CD4-positive, CD25-positive, alpha-beta regulatory T cell (primary cell): Measurements from ENCODE around the gene GP1BA. TPM values are rescaled to one million over a fixed set of nuclear protein-coding genes. Genes with fewer than 3 reads are reported as not detected.

ENCODE experiments used
- ATAC-seq, 2 donors: fragments of 150-1000 bp; cut with Tn5 transposase; one replicate each; pipeline ENCODE4 v1.10.0; 2021; ENCODE audit warnings: low read depth in 2 of 2, moderate number of reproducible peaks in 2 of 2, moderate library complexity in 1 of 2
- DNase-seq, 3 donors: peaks; one replicate each; pipeline versions ENCODE4 v3.0.0 to v3.0.0-alpha.2; 2012 to 2022; ENCODE audit warnings: mixed read lengths in 1 of 3
- H3K27ac ChIP-seq: one replicate; pipeline ENCODE4 v1.7.0; 2013; ENCODE audit warnings: mild to moderate bottlenecking, low read length; ENCODE audit not compliant: insufficient read depth, poor library complexity, severe bottlenecking
- H3K27me3 ChIP-seq: one replicate; pipeline ENCODE4 v1.7.0; 2013; ENCODE audit warnings: low read length; ENCODE audit not compliant: control insufficient read depth, insufficient read depth
- H3K36me3 ChIP-seq: one replicate; pipeline ENCODE4 v1.7.0; 2013; ENCODE audit warnings: mild to moderate bottlenecking, low read length, moderate library complexity; ENCODE audit not compliant: control insufficient read depth, insufficient read depth
- H3K4me1 ChIP-seq: 2 replicates; pipeline ENCODE4 v1.7.0; 2013; ENCODE audit warnings: mild to moderate bottlenecking, low read length; ENCODE audit not compliant: insufficient read depth, control insufficient read depth, poor library complexity, severe bottlenecking
- H3K4me3 ChIP-seq: one replicate; pipeline ENCODE4 v1.7.0; 2013; ENCODE audit warnings: low read depth, mild to moderate bottlenecking, low read length, moderate library complexity
- H3K9me3 ChIP-seq, 2 experiments: 1 replicate in 1 of 2; 2 replicates in 1 of 2; pipeline ENCODE4 v1.7.0; 2013; ENCODE audit warnings: low read length in 2 of 2, mild to moderate bottlenecking in 1 of 2, moderate library complexity in 1 of 2; ENCODE audit not compliant: control insufficient read depth in 2 of 2
- H3K27ac Mint-ChIP-seq, 3 donors: one replicate each; pipeline ENCODE4 v1.8.0; 2020 to 2022; ENCODE audit warnings: mild to moderate bottlenecking in 3 of 3, mixed read lengths in 3 of 3, moderate library complexity in 2 of 3
- H3K27me3 Mint-ChIP-seq: one replicate; pipeline ENCODE4 v1.8.0; 2022; ENCODE audit warnings: mild to moderate bottlenecking, mixed read lengths
- H3K36me3 Mint-ChIP-seq: one replicate; pipeline ENCODE4 v1.8.0; 2020; ENCODE audit warnings: mixed read lengths
- H3K4me1 Mint-ChIP-seq, 4 donors: one replicate each; pipeline ENCODE4 v1.8.0; 2020 to 2022; ENCODE audit warnings: mixed read lengths in 4 of 4, mild to moderate bottlenecking in 1 of 4
- H3K4me3 Mint-ChIP-seq, 4 donors: one replicate each; pipeline ENCODE4 v1.8.0; 2020 to 2022; ENCODE audit warnings: mild to moderate bottlenecking in 4 of 4, mixed read lengths in 4 of 4, moderate library complexity in 3 of 4
- H3K9me3 Mint-ChIP-seq, 7 donors: one replicate each; pipeline ENCODE4 v1.8.0; 2020 to 2022; ENCODE audit warnings: mixed read lengths in 7 of 7, mild to moderate bottlenecking in 3 of 7, moderate library complexity in 2 of 7
- polyA plus RNA-seq, 4 donors: library from polyadenylated mRNA; unstranded; fragments of 300-500 nt; fragmentation: Illumina TruSeq; gene quantifications; one replicate each; pipeline ENCODE4 v1.2.3, GENCODE V29; 2021
- total RNA-seq: library from RNA; stranded (reverse); gene quantifications from one replicate; pipeline ENCODE4 v1.2.3, GENCODE V29; 2022

The GP1BA gene
- total and polyA plus RNA-seq, 5 donors from 2014 or later = 0.07 to 1.9 (median 0.22) TPM; not detected in 2

DNA sequence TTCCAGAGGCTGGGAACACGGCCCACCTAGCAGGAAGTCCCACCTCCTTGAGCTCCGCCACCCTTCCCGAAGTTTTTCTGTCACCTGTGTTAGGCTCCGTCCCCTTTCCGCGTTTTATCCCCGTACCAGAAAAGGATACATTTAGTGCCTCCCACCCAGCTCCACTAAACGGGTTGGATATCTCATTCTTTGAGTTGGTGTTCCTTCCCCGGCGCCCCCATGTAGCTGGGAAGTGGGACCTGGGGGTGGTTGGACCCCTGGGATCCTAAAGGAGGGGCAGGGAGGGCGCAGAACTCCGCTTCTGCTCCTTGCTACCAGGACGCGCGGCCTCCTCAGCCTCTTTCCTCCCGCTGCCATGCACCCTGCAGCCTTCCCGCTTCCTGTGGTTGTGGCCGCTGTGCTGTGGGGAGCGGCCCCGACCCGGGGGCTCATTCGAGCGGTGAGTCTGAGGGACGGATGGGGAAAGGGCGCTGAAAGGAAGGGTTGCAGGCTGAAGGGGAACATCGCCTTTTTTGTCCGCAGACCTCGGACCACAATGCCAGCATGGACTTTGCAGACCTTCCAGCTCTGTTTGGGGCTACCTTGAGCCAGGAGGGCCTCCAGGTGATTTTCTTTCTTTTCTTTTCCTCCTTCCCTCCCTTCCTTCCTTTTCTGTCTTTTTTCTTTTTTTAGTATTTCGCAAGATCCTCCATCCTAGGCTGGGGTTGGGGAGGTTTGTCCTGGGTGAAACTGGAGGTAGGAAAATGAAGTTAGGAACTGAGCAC lies 8.7 kb downstream of the GP1BA start:
- H3K27ac Mint-ChIP-seq = peak overlapping the region; percentile 97 to 99 (median 97)
- peak overlapping the region; percentile 92 for H3K4me3 ChIP-seq
- no peaks in the 10 kb centered on the region for H3K27me3 ChIP-seq
- H3K4me1 ChIP-seq = peaks cover 70% of the 10 kb centered on the region
- H3K9me3 ChIP-seq = no peaks in the 10 kb centered on the region
- ATAC-seq (no peak), DNase-seq (peak in 2 of 3 donors; percentile 35 to 56)
- H3K27ac ChIP-seq = peak overlapping the region; percentile 94
- peaks cover 32% of the 10 kb centered on the region for H3K36me3 Mint-ChIP-seq
- H3K27me3 Mint-ChIP-seq = no peaks in the 10 kb centered on the region
- H3K4me1 Mint-ChIP-seq = peaks cover 0 to 83% (median 53%) of the 10 kb centered on the region in 4 donors
- peak overlapping the region; percentile 95 to 99 (median 97) for H3K4me3 Mint-ChIP-seq
- peaks cover 0 to 1% (median 0%) of the 10 kb centered on the region in 7 donors for H3K9me3 Mint-ChIP-seq
- H3K36me3 ChIP-seq = peaks cover 32% of the 10 kb centered on the region

DNA sequence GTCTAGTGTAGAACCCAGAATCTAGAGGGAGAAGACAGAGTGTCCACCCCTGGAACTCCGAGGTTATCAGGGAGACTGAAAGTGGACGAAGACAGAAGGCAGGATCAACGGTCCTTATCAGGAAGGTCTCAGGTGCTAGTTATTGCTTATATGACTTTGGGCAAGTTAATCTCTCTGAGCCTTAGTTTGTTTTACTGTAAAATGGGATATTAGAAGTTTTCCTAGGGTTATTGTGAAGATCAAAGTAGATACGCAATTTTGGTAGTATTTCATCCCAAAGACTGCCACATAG lies 9.2 kb downstream of the GP1BA start:
- no peak for DNase-seq
- Mint-ChIP-seq H3K4me3 (peak overlapping the region; percentile 95 to 99 (median 97)), H3K4me1 (peaks cover 0 to 84% (median 53%) of the 10 kb centered on the region in 4 donors)

GRCh38 chr17:4942760-4943508 lies 10.9 kb downstream of the GP1BA start:
- Histone ChIP-seq H3K4me3 (peak overlapping the region; percentile 96), H3K9me3 (no peaks in the 10 kb centered on the region), H3K27me3 (no peaks in the 10 kb centered on the region), H3K4me1 (peaks cover 85% of the 10 kb centered on the region), H3K27ac (peak overlapping the region; percentile 97), H3K36me3 (peaks cover 40% of the 10 kb centered on the region)
- DNase-seq (no peak), ATAC-seq (no peak)
- Mint-ChIP-seq H3K27ac (peak overlapping the region; percentile 67 to 97 (median 90)), H3K27me3 (no peaks in the 10 kb centered on the region), H3K36me3 (peaks cover 39% of the 10 kb centered on the region), H3K4me1 (peaks cover 0 to 81% (median 57%) of the 10 kb centered on the region in 4 donors), H3K9me3 (peaks cover 0 to 3% (median 0%) of the 10 kb centered on the region in 7 donors), H3K4me3 (peak overlapping the region; percentile 95 to 99 (median 98))

More for the DNA sequence above, 9.2 kb downstream of the GP1BA start:
- Mint-ChIP-seq H3K36me3 (peaks cover 31% of the 10 kb centered on the region), H3K27ac (peak overlapping the region; percentile 97 to 99 (median 97)), H3K9me3 (peaks cover 0 to 1% (median 0%) of the 10 kb centered on the region in 7 donors), H3K27me3 (no peaks in the 10 kb centered on the region)
- no peak for ATAC-seq
- H3K36me3 ChIP-seq = peaks cover 37% of the 10 kb centered on the region
- H3K9me3 ChIP-seq = no peaks in the 10 kb centered on the region
- peaks cover 75% of the 10 kb centered on the region for H3K4me1 ChIP-seq
- peak overlapping the region; percentile 92 for H3K4me3 ChIP-seq
- no peaks in the 10 kb centered on the region for H3K27me3 ChIP-seq
- peak overlapping the region; percentile 94 for H3K27ac ChIP-seq

DNA sequence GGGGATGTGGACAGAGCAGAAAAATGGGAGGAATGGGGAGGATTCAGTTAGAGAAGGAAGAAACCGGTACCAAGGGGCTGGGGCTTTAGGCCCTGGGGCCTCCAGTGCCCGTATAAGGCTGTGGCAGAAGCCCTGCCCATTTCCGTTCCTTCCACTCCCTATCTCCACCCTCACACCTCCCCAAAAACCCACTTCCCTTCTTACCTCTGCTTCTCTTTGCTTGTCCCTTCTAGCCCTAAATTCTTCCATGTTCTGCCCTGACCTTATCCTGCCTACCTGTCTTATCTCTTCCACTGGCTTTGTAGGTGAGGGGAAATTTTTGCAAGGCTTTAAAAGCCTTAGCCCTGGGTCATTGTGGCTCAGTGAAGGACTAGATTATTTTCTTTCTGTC lies 12.1 kb downstream of the GP1BA start:
- ATAC-seq = peak; percentile 8 to 10
- H3K9me3 ChIP-seq = no peaks in the 10 kb centered on the region
- Mint-ChIP-seq H3K9me3 (peaks cover 0 to 3% (median 0%) of the 10 kb centered on the region in 7 donors), H3K4me3 (peak overlapping the region; percentile 90 to 99 (median 96)), H3K27ac (peak overlapping the region; percentile 91 to 96 (median 94)), H3K36me3 (peaks cover 39% of the 10 kb centered on the region), H3K4me1 (peaks cover 0 to 69% (median 51%) of the 10 kb centered on the region in 4 donors), H3K27me3 (peaks cover 4% of the 10 kb centered on the region)
- no peaks in the 10 kb centered on the region for H3K27me3 ChIP-seq
- H3K36me3 ChIP-seq = peaks cover 39% of the 10 kb centered on the region
- peak overlapping the region; percentile 96 for H3K4me3 ChIP-seq
- DNase-seq = peak; percentile 50 to 90 (median 71)
- peak overlapping the region; percentile 97 for H3K27ac ChIP-seq
- H3K4me1 ChIP-seq = peaks cover 80% of the 10 kb centered on the region

DNA sequence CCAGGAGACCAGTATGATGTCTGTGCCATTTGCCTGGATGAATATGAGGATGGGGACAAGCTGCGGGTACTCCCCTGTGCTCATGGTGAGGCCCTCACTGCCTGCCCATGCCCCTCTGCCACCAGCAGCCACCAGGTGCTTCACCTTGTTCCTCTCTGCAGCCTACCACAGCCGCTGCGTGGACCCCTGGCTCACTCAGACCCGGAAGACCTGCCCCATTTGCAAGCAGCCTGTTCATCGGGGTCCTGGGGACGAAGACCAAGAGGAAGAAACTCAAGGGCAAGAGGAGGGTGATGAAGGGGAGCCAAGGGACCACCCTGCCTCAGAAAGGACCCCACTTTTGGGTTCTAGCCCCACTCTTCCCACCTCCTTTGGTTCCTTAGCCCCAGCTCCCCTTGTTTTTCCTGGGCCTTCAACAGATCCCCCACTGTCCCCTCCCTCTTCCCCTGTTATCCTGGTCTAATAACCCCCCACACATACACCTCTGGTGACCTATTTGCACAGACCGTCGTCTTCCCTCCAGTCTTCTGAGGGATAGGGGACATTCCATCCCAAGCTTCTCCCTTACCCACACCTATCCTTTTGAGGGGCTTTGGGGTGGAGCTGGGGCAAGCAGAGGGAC lies 12.6 kb downstream of the GP1BA start:
- Histone ChIP-seq H3K9me3 (no peaks in the 10 kb centered on the region), H3K4me3 (peak overlapping the region; percentile 96), H3K27me3 (no peaks in the 10 kb centered on the region), H3K4me1 (peaks cover 78% of the 10 kb centered on the region), H3K36me3 (peaks cover 39% of the 10 kb centered on the region), H3K27ac (peak overlapping the region; percentile 97)
- peak overlapping the region; percentile 91 to 96 (median 94) for H3K27ac Mint-ChIP-seq
- ATAC-seq (no peak), DNase-seq (no peak)
- peaks cover 39% of the 10 kb centered on the region for H3K36me3 Mint-ChIP-seq
- peaks cover 0 to 3% (median 0%) of the 10 kb centered on the region in 7 donors for H3K9me3 Mint-ChIP-seq
- H3K4me1 Mint-ChIP-seq = peaks cover 0 to 66% (median 49%) of the 10 kb centered on the region in 4 donors
- peak overlapping the region; percentile 90 to 99 (median 96) for H3K4me3 Mint-ChIP-seq
- peaks cover 4% of the 10 kb centered on the region for H3K27me3 Mint-ChIP-seq

DNA sequence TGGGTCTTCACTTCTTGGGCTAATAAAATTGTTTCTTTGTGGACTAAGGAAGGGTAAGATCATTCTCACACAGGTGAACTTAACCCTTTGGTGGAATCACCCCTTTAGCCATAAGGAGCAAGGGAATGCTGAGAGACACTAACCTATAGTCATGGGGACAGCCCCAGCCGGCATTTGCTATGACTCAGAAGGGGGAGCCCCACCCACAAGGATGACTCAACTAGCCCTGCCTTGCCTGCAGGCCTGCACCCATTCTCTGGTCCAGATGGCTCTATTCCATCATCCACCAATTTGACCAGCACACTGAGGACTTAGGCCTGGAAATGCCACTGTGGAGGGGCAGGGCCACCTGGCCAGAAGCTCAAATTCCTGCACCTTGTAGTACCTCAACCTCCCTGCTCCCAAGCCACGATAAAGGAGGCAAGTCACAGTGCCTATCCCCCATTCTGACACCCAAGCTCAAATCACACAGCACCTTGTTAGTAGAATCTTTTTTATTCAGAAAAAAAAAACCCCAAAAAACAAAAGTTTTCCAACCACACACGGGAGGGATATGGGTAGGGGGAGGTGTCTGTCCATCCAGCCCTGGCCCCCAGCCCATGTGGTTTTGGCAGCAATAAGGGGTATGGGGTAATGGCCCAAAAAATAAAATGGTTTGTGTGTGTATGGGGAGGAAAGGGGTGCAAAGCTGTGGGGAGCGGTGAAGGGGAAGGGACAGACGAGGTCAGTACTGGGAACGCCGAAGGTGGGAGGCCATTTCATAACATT lies 13.3 kb downstream of the GP1BA start:
- DNase-seq (peak; percentile 60 to 85 (median 68)), ATAC-seq (peak; percentile 44 to 50)
- peak overlapping the region; percentile 90 to 99 (median 96) for H3K4me3 Mint-ChIP-seq
- H3K4me3 ChIP-seq = peak overlapping the region; percentile 96
- H3K9me3 Mint-ChIP-seq = peaks cover 0 to 3% (median 0%) of the 10 kb centered on the region in 7 donors
- H3K27ac Mint-ChIP-seq = peak overlapping the region; percentile 91 to 96 (median 94)
- H3K27me3 ChIP-seq = no peaks in the 10 kb centered on the region
- peaks cover 0 to 65% (median 48%) of the 10 kb centered on the region in 4 donors for H3K4me1 Mint-ChIP-seq
- peaks cover 39% of the 10 kb centered on the region for H3K36me3 ChIP-seq
- peaks cover 82% of the 10 kb centered on the region for H3K4me1 ChIP-seq
- peaks cover 35% of the 10 kb centered on the region for H3K36me3 Mint-ChIP-seq
- H3K27me3 Mint-ChIP-seq = peaks cover 4% of the 10 kb centered on the region
- H3K27ac ChIP-seq = peak overlapping the region; percentile 97
- no peaks in the 10 kb centered on the region for H3K9me3 ChIP-seq

GRCh38 chr17:4945944-4946280 lies 13.8 kb downstream of the GP1BA start:
- DNase-seq (no peak), ATAC-seq (no peak)
- Histone ChIP-seq H3K27me3 (no peaks in the 10 kb centered on the region), H3K9me3 (no peaks in the 10 kb centered on the region), H3K4me1 (peaks cover 81% of the 10 kb centered on the region), H3K27ac (peak overlapping the region; percentile 97), H3K36me3 (peaks cover 39% of the 10 kb centered on the region), H3K4me3 (peak overlapping the region; percentile 96)
- Mint-ChIP-seq H3K9me3 (peaks cover 0 to 3% (median 0%) of the 10 kb centered on the region in 7 donors), H3K36me3 (peaks cover 35% of the 10 kb centered on the region), H3K4me1 (peaks cover 0 to 69% (median 48%) of the 10 kb centered on the region in 4 donors), H3K27ac (peak overlapping the region; percentile 82 to 94 (median 93)), H3K27me3 (peaks cover 4% of the 10 kb centered on the region), H3K4me3 (peak overlapping the region; percentile 90 to 99 (median 96))
